Right kidney (tissue), 9 donors: Measurements from ENCODE around the gene PEX19.
"Not testable (repeated sequence)": the region's sequence is repeated elsewhere in the genome, so short reads cannot be mapped to it uniquely, and the experiment has no call there.

Experiments used
- DNase-seq: peaks from one replicate; pipeline ENCODE4 v3.0.0-alpha.2; 2016
- long read RNA-seq, 8 donors: transcript quantifications; one replicate each; lab custom pipeline, GENCODE V29; 2026

PEX19 gene, protein sequence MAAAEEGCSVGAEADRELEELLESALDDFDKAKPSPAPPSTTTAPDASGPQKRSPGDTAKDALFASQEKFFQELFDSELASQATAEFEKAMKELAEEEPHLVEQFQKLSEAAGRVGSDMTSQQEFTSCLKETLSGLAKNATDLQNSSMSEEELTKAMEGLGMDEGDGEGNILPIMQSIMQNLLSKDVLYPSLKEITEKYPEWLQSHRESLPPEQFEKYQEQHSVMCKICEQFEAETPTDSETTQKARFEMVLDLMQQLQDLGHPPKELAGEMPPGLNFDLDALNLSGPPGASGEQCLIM
- long read RNA-seq, donor 1, transcript PEX19-205 (7 exons, 3,504 nt), result minor isoform, 6 of 29 reads
- long read RNA-seq, donor 1, transcript PEX19-201 (8 exons, 3,661 nt), result major isoform, 21 of 29 reads
- long read RNA-seq, donor 1, partial matches to known transcripts, result 0 of 29 reads
- long read RNA-seq, donor 1, other reads (novel, unspliced or antisense), result 0 of 29 reads
- long read RNA-seq, donor 2, transcript PEX19-201 (8 exons, 3,661 nt), result major isoform, 25 of 30 reads
- long read RNA-seq, donor 2, partial matches to known transcripts, result 0 of 30 reads
- long read RNA-seq, donor 2, other reads (novel, unspliced or antisense), result 0 of 30 reads
- long read RNA-seq, donor 3, transcript PEX19-201 (8 exons, 3,661 nt), result major isoform, 15 of 20 reads
- long read RNA-seq, donor 3, partial matches to known transcripts, result 0 of 20 reads
- long read RNA-seq, donor 3, other reads (novel, unspliced or antisense), result 0 of 20 reads
- long read RNA-seq, donor 4, transcript PEX19-201 (8 exons, 3,661 nt), result major isoform, 28 of 41 reads
- long read RNA-seq, donor 4, transcript PEX19-205 (7 exons, 3,504 nt), result minor isoform, 5 of 41 reads
- long read RNA-seq, donor 4, partial matches to known transcripts, result 5 of 41 reads
- long read RNA-seq, donor 4, other reads (novel, unspliced or antisense), result 0 of 41 reads
- long read RNA-seq, donor 5, transcript PEX19-201 (8 exons, 3,661 nt), result major isoform, 27 of 31 reads
- long read RNA-seq, donor 5, partial matches to known transcripts, result 0 of 31 reads
- long read RNA-seq, donor 5, other reads (novel, unspliced or antisense), result 0 of 31 reads
- long read RNA-seq, donor 6, transcript PEX19-201 (8 exons, 3,661 nt), result major isoform, 19 of 21 reads
- long read RNA-seq, donor 6, partial matches to known transcripts, result 0 of 21 reads
- long read RNA-seq, donor 6, other reads (novel, unspliced or antisense), result 0 of 21 reads
- long read RNA-seq, donor 7, transcript PEX19-201 (8 exons, 3,661 nt), result major isoform, 35 of 43 reads
- long read RNA-seq, donor 7, transcript PEX19-205 (7 exons, 3,504 nt), result minor isoform, 6 of 43 reads
- long read RNA-seq, donor 7, partial matches to known transcripts, result 0 of 43 reads
- long read RNA-seq, donor 7, other reads (novel, unspliced or antisense), result 0 of 43 reads
- long read RNA-seq, donor 8, transcript PEX19-201 (8 exons, 3,661 nt), result major isoform, 23 of 27 reads
- long read RNA-seq, donor 8, partial matches to known transcripts, result 0 of 27 reads
- long read RNA-seq, donor 8, other reads (novel, unspliced or antisense), result 0 of 27 reads

DNA sequence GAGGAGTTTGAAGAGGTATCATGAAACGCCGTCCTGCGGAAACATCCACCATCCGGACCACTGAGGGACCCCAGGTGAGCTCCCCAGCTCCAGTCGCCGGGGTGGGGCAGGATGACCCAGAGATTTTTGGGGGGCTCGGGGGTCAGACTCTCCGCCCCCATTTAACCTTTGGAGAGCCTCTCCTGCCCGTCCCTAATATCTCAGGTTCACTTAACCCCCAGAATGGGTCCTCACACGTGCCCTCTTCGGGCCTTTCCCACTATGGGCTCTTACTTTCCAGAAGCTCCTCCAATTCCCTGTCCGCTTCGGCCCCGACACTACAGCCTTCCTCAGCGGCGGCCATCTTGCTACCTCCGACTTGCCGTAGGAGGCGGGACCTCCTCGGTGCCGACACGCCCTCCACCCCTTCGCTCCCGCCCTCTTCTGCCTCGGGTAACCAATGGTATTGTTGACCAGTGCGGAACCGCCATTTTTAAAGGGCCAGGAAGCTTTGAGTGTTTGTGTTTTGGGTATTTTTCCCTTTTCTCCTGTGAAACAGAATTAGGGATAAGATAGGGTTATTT is at the start of gene PEX19:
Gene PEX19, minus strand, starts transcription at position 352 of the 563 bp plus-strand sequence. Its CDS starts 9 bp downstream, at position 343.
- peak; percentile 78 for DNase-seq

DNA sequence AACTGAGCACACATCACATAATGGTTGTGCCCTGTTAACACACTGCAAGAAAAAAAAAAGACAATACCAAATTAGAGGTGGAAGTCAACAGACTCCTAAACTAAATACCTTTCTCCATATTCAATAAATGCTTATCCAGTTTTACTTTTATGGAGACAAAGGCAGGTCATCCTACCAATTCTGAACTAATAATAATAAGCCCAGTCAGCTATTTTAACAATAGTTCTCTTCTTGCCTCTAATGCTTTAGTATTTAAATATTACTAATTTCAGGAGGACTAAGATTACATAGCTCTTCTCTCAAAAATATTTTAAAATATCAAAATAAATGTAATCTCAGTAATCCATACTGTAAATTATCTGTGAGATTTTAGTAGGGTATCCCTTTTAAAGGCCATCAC is 47.6 kb upstream of the PEX19 start:
- no peak for DNase-seq

DNA sequence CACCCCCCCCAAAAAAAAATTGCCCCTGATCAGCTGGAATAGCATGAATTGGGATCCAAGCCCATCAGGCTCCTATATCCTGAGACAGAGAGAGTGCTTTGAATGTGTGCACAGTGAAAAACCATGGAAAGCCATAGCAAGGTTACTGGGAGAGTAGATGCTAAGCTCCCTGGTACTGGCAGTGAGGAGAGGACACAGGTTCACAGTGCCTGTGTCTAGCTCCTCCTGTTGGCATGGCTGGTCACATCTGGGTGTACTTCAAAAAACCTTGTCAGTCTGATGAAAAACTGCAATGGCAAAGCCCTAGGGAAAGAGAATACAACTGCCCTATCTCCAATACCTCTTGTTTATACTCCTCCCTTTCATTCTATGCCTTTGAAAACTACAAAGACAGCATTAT is 45.2 kb upstream of the PEX19 start:
- no peak for DNase-seq

DNA sequence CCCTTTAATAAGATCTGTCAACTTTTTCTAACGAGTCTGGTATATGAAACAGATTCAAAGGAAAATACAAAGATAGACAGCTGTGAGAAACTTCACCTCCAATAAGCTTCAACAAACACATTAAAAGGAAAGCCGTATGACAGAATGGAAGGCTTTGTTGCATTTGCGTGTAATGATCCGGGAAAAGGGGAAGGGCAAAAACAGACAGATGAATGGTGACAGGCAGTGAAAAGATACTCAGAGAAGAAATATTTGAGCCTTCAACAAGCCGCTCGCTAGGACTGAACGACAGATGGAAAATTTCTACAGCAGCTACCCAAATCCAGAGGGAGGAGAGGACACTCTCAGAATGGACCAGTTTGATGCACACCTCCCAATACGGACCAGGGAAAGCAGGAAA is 43.3 kb upstream of the PEX19 start:
- DNase-seq, result no peak

DNA sequence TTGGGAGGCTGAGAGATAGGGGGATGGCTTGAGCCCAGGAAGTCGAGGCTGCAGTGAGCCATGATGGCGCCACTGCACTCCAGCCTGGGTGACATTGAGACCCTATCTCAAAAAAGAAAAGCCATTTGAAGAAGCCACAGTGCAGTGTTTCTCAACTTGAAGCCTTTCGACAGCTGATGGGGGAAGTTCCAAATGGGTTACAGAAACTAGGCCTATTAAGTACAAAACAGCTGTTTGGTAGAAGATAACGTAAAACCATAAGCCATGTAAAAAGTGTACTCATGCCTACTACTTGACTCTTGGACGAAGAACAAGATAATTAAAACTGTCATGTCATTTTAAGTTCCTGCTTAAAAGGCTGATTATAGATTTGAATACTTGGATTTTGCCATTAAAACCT is 41.5 kb upstream of the PEX19 start:
- DNase-seq, result no peak

DNA sequence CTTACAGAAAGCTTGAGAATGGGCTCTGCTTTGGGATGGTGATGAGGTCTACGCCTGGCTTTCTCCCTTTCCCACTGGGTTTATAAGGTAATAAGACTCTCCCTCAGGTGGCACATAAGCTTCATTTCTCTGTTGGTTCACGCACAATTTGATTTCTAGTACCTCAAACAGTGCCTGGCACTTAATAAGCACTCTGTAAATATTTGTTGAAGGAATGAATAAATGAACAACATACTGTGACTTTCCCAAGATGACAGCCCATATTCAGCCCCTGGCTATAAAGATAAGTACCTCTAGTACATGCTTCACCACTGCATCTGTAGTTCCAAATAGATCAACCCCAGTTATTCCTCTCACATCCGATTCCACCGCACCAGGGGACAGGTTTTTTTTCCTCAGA is 40.3 kb upstream of the PEX19 start:
- DNase-seq, result no peak

DNA sequence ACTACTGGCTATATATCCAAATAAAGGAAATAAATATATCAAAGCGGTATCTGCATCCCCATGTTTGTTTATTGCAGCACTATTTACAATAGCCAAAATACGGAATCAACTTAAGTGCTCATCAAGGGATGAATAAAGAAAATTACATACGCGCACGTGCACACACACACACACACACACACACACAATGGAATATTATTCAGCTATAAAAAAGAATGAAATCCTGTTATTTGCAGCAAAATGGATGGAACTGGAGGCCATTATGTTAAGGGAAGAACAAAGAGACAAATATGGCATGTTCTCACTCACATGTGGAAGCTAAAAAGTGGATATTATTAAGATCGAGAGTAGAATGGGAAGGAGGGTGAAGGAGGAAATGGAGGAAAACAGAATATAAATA is 37.9 kb upstream of the PEX19 start:
- no peak for DNase-seq

DNA sequence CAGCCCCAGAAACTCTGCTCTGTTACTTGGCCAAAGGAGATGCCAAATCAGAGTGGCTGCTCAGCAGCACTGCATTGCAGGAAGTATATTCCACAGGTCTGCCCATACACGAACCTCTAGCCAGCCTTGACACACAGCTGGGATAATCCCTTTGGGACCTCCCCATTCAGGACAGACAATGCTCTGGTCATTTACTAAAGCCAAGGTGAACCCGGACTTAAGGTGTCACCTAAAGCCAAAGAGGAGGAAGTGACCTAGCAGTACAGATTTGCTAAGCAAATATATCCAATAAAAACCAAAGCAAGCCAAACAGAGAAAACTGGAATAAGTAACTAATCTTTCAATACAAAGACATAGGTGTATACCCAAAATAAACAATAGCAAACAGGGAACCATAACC is 30.4 kb upstream of the PEX19 start:
- no peak for DNase-seq

DNA sequence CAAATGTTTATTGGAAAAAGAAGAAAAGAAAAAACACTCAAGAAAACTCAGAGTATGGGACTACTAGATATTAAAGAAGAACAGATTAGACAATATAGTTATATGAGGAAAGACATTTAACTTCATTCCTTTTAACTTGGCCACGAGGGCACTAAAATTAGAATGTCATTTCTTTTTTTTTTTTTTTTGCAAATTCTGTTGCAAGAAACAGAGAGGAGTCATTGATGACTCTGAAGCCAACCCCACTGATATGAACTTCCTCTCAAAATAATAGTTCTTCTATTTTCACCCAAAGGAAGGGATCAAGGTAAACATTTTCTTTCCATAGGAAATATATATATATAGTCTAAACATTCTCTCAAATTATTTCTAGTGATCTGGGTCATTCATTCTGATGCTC is 24.6 kb upstream of the PEX19 start:
- DNase-seq, result no peak

DNA sequence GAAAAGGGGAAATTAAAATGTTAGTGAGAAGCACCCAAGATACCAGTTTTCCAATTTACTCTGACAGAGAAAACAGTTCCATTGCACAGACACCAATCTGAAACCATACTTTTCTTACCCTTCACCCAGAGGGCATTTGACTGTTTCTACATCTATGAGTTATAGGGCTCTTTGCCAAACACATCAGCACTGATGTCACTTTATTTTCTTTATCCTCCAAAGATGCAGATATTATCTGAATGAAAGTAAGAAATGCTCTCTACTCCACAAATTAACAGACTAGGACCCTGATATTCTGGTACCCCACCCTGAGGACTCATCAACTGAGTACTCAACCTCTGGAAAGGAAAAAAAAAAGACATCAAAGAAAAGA is 24.2 kb upstream of the PEX19 start:
- DNase-seq, result no peak

DNA sequence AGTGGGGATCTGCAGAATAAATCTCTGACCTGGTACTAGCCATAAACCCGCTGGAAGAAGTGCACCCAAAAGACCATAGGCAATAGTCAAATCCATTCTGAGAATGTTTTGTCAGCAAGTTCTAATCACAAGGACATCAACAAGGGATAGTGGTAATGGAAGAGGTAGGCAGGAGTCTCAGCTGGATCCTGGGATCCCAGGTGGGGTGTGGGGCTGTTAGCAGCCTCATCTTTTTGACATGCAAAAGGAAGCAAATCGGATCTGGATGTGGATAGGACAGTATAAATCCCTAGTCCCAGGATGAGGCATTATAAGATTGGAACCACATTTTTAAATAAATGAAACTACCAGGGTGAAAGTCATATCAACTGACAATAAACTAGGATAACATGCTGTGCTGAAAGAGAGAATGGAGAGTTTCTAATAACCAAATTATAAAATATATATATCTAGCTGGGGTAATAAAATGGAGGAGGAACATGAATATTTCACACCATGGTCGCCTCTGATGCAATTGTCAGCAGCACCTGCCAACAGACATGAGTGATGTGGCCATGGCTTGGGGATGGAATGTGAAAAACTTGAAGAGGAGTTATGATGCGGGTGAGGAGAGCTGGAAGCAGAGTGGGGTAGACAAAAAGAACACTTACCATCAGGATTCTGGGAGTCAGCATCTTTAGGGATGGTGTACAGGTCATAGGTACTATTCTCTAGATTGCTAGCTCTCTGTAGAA is 23.7 kb upstream of the PEX19 start:
- no peak for DNase-seq

DNA sequence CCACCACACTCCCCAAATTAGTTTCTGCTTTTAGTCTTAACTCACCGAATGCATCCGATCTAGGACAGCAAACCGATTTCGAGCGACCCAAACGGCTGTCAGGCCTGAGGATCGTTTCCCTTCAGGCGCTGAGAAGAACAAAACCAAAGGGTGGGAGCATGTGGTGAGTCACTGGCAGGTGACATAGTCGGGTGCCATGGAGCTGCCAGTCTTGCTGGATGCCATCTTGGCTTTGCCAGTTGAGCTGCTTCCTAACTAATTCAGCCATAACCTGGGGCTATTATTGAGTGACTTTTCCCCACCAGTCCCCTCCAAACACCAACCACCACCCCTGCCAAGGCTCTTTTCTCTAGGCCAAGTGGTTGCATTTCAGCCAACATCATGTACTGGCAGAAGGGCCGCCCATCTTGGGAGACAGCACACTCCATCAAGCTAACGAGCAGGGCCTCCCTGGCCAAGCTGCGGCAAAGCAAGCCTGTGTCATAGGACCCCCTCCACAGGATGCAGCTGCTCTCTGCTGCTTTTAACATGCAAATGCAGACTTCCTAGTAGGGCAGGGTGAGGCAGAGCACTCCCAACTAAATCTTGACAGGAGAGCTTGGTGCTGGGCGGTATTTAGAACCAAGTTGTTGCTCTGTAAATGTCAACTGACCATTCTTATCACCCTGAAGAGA is 22.3 kb upstream of the PEX19 start:
- no peak for DNase-seq

DNA sequence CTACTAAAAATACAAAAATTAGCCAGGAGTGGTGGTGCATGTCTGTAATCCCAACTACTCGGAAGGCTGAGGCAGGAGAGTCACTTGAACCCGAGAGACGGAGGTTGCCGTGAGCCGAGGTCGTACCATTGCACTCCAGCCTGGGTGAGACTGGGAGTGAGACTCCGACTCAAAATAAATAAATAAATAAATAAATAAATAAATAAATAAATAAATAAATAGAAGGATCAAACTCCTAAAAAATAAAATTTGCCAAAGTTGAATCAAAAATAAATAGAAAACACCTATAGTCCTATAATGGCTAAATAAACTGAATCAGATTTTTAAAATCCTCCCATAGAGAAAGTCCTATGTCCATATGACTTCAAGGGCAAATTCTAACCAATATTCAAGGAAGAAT is 15.2 kb upstream of the PEX19 start:
- DNase-seq, result no peak

DNA sequence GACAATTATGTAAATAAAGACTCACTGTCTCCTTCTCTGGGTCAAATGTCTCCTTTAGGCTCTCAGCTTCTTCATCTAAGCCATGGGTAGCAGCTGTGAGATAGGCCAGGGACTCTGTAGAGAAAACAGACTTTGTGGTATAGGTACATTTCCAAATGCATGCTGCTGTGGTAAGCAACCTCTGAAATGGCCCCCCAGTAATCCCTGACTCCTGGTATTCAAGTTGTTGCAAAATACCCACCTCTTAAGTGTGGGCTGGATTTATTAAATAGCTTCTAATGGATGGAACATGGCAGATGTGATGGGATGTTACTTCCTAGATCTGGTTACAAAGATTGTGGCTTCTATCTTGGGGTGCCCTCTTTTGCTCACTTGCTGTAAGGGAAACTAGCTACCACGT is 11.1 kb upstream of the PEX19 start:
- no peak for DNase-seq

DNA sequence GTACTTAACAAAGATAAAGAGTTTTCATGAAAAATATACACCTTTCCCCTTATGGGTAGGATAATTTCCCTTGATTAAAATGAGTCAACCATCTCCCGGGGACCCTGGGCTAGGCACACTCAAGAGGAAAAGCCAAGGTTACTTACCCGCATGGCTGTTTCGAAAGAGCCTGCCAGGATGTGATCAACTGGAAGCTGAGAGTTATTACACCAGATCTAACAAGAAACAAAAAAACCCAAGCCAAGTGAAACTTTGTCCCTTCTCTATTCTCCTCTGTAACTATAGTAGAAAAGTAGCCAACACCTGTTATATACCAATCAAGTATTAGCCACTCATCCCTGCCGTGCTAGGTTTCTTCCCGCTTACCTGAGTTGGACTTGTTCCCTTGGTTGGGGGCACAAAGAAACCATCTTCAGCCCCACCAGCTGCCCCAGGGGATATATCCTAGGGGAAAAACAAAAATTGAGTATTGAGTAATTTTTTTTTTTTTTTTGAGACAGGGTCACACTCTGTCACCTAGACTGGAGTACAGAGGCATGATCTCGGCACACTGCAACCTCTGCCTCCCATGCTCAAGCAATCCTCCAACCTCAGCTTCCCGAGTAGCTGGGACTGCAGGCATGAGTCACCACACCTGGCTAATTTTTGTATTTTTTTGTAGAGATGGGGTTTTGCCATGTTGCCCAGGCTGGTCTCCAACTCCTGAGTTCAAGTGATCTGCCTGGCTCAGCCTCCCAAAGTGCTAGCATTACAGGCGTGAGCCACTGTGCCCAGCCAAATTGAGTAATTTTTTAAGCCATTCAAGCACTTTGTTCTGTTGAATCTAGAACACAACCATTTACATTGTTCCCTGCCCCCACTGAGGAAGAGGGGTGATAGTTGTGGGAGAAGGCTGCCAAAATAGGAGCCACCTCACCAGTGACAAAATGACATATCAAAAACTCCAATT is 8.4 kb upstream of the PEX19 start:
- DNase-seq, result no peak

DNA sequence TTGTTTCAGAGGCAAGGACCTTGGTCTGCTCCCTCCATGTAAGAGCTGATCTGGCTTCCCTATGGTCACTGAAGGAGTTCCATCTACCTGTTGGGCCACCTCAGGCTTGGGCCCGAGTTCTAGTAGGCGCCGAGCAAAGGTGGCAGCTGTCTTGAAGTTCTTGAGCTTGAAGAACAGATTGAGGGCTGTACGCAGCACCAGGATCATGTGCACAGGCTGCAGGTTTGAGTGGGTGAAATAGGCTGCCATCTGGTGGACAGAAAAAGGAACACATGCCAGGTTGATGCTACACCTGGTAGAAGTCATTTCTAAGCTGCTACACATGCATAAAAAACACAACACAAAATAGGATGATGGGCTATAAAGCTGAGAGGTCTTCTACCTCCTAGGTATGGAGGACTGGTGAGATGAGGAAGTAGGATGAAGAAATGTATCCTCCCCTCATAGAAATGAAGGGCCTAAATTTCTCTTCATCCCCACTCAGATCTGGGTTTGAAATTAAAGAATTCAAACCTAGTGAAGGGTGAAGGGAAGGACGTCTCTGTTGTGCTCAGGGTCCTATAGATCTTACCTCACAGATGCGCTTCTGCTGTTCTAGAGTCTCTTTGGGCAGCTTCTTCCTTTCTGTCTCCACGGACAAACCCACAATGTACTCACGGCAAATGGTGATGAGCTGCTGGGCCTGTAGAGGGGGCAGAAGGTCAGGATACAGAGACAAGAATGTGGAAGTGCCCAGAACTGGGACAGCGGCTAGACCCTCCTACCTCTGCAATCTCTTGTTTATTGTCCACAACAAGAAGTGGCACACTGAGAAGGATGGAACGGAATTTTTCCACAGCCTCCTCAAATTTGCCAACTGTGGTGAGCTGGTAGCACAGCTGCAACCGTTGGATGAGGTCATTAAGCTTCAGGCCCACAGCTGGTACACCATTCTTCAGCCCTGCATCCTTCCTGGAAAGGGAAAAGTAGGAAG is 6.6 kb upstream of the PEX19 start:
- DNase-seq, result peak; percentile 40

DNA sequence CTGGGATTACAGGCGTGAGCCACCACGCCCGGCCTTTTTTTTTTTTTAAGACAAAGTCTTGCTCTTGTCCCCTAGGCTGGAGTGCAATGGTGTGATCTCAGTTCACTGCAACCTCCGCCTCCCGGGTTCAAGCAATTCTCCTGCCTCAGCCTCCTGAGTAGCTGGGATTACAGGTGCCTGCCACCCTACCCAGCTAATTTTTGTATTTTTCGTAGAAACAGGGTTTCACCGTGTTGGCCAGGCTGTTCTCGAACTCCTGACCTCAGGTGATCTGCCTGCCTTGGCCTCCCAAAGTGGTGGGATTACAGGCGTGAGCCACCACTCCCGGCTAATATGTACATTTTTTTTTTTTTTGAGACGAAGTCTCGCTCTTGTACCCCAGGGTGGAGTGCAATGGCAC is 2.8 kb upstream of the PEX19 start:
- not testable (repeated sequence) for DNase-seq

DNA sequence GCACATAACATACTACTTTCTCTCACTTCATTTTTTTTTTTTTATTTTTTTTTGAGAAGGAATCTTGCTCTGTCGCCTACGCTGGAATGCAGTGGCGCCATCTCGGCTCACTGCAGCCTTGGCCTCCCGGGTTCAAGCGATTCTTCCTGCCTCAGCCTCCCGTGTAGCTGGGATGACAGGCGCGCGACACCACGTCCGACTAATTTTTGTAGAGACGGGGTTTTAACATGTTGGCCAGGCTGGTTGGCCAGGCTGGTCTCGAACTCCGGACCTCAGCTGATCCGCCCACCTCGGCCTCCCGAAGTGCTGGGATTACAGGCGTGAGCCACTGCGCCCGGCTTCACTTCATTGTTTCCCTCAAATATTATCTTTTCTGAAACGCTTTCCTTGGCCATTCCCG is 573 bp upstream of the PEX19 start:
- no peak for DNase-seq
